Adrenal gland (tissue), 12 donors: ENCODE data around the gene WT1. TPM values are rescaled to one million over a fixed set of nuclear protein-coding genes. Genes with fewer than 3 reads are reported as not detected.

Experiments
- DNase-seq, 7 donors: peaks; one replicate each; pipeline ENCODE4 v3.0.0-alpha.2; 2019 to 2020
- H3K27ac ChIP-seq, 5 donors: fragments of 200-600 bp; sonication (generic) in 4 of 5; 1 replicate in 3 of 5; 2 replicates in 2 of 5; pipeline versions ENCODE4 v1.5.1 to v1.8.0; 2016 to 2020; ENCODE audit warnings: mild to moderate bottlenecking in 1 of 5
- H3K27me3 ChIP-seq: fragments of 200-600 bp; 2 replicates; pipeline ENCODE4 v1.8.0; 2021
- H3K36me3 ChIP-seq, 2 donors: fragments of 200-600 bp; replicated peaks in 1 of 2; 1 replicate in 1 of 2; 2 replicates in 1 of 2; pipeline versions ENCODE4 v1.5.1 to v1.8.0; 2018 to 2022
- H3K4me1 ChIP-seq, 2 donors: fragments of 200-600 bp; replicated peaks in 1 of 2; 1 replicate in 1 of 2; 2 replicates in 1 of 2; pipeline versions ENCODE4 v1.5.1 to v1.8.0; 2018 to 2021
- H3K4me3 ChIP-seq, 4 donors: fragments of 200-600 bp; sonication (generic) in 3 of 4; one replicate each; pipeline ENCODE4 v1.5.1; 2016 to 2018
- H3K9me3 ChIP-seq, 3 donors: fragments of 200-600 bp; sonication (generic) in 1 of 3; replicated peaks in 1 of 3; 1 replicate in 2 of 3; 2 replicates in 1 of 3; pipeline versions ENCODE4 v1.5.1 to v1.8.0; 2016 to 2021
- POLR2A ChIP-seq, 2 donors: fragments of 450-650 bp; IDR thresholded peaks; one replicate each; pipeline ENCODE4 v1.6.1; 2017; ENCODE audit warnings: antibody characterized with exemption in 2 of 2, mild to moderate bottlenecking in 2 of 2, moderate library complexity in 1 of 2
- WGBS, 4 donors: extraction: QIAGEN DNeasy Blood & Tissue Kit in 2 of 4; methylation state at CpG; one replicate each; pipeline versions ENCODE4 v1.1.5 to v1.1.7; 2013 to 2017; 5-methylcytosine and 5-hydroxymethylcytosine counted together
- intact Hi-C, 2 donors: fragments of 100-400 bp; cut with DNase I; formaldehyde crosslinking; loops; one replicate each; pipeline versions ENCODE4 v1.14.1 to v1.15.0; 2022 to 2023
- polyA plus RNA-seq, 3 donors: library from polyadenylated mRNA; stranded (reverse); fragments of 200-250 nt in 2 of 3; fragments of 350-450 nt in 1 of 3; fragmentation: Illumina TruSeq in 1 of 3; extraction: RNeasy Lipid Tissue Mini Kit (QIAGEN cat#74804) in 1 of 3; gene quantifications; one replicate each; pipeline ENCODE4 v1.2.3, GENCODE V29; 2013 to 2014
- total RNA-seq, 9 donors: library from RNA; depleted of rRNA in 4 of 9; stranded (reverse); fragments of >200 nt in 4 of 9; fragments of 120-200 nt in 1 of 9; fragmentation: NEBNext Ultra II Directional in 1 of 9; extraction: Animal tissue kit (Norgen Biotek cat#: 25700) in 1 of 9; gene quantifications; one replicate each; pipeline versions ENCODE4 v1.1.0 to v1.2.4, GENCODE V29; 2013 to 2023
- TF ChIP-seq, protein P1 (sequence below), 6 experiments: fragments of 450-650 bp in 4 of 6; fragments of 200-600 bp in 2 of 6; sonication (generic) in 1 of 6; IDR thresholded peaks; 1 replicate in 5 of 6; 2 replicates in 1 of 6; pipeline versions ENCODE4 v1.5.1 to v1.8.0; 2016 to 2021; ENCODE audit warnings: antibody characterized with exemption in 6 of 6, mild to moderate bottlenecking in 2 of 6, moderate library complexity in 1 of 6
- donor health status: healthy with polysubstance abuse.
- donor health status: Bipolar disorder and iron deficiency.
- donor health status: DM: yes; HTN: yes; CAD: no.
- donor health status: DM: no; HTN: no; CAD: no.
- donor health status: DM: no; HTN: no; CAD: no.
- donor health status: DM: yes; HTN: yes; CAD: no.

Gene WT1
- total and polyA plus RNA-seq, 12 donors = 0.14 to 2.8 (median 0.39) TPM; not detected in 3

DNA sequence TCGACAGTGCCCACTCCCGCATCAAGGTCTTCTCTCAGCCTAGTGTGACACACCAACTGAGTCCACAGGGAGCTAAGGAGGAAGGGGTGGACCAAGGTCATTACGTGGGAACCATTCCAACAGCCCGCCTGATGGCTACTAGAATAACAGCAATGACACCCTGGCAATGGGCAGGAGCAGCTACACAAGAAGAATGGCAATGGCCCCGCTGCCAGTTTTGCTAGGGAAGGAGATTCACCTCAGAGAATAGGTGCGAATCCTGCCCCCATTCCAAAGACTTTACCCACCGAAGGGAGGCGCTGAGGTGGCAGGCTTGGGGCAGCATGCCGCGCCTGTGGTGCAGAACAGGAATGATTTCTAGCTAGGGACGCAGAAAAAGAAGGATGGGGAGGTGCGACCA is 9.1 kb downstream of the WT1 start:
- no peaks in the 10 kb centered on the region for H3K4me1 ChIP-seq
- no peak overlapping the region for H3K4me3 ChIP-seq
- peaks cover 41% of the 10 kb centered on the region for H3K27me3 ChIP-seq
- H3K9me3 ChIP-seq = no peaks in the 10 kb centered on the region
- intact Hi-C loops = no loop called here
- TF ChIP-seq, protein P1, sequence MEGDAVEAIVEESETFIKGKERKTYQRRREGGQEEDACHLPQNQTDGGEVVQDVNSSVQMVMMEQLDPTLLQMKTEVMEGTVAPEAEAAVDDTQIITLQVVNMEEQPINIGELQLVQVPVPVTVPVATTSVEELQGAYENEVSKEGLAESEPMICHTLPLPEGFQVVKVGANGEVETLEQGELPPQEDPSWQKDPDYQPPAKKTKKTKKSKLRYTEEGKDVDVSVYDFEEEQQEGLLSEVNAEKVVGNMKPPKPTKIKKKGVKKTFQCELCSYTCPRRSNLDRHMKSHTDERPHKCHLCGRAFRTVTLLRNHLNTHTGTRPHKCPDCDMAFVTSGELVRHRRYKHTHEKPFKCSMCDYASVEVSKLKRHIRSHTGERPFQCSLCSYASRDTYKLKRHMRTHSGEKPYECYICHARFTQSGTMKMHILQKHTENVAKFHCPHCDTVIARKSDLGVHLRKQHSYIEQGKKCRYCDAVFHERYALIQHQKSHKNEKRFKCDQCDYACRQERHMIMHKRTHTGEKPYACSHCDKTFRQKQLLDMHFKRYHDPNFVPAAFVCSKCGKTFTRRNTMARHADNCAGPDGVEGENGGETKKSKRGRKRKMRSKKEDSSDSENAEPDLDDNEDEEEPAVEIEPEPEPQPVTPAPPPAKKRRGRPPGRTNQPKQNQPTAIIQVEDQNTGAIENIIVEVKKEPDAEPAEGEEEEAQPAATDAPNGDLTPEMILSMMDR (IDR thresholded peaks at IDR 0.05) = no peak
- TF ChIP-seq POLR2A (IDR thresholded peaks at IDR 0.05) = no peak
- no peaks in the 10 kb centered on the region for H3K36me3 ChIP-seq
- no peak overlapping the region for H3K27ac ChIP-seq
- DNase-seq = no peak
- 25 to 32% (median 26%) methylated on average over 12 of the region's 12 CpGs for WGBS, 4 donors

DNA sequence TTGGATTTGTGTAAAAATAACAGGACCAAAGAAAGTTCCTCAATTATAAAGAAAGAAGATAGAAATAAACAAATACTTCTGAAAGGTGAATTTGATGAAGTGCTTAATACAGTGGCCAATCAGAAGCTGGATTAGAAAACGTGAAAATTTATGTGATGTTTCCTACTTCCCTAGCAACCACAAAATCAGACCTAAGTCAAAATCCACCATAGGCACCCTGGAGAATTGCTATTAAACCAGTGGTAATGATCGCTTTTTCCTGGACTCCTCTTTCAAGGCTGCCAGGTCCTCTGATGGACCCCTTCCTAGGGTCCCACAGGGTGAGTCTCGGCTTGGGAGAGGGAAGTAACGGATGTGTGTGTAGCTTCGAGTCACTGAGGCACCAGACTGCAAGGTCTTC is 9.6 kb downstream of the WT1 start:
- WGBS, 4 donors = 30 to 48% (median 43%) methylated on average over 5 of the region's 5 CpGs
- Histone ChIP-seq H3K4me3 (no peak overlapping the region), H3K27ac (no peak overlapping the region), H3K27me3 (peaks cover 37% of the 10 kb centered on the region), H3K9me3 (no peaks in the 10 kb centered on the region), H3K4me1 (no peaks in the 10 kb centered on the region), H3K36me3 (no peaks in the 10 kb centered on the region)
- intact Hi-C loops = no loop called here
- no peak for DNase-seq
- TF ChIP-seq POLR2A (IDR thresholded peaks at IDR 0.05) = no peak
- TF ChIP-seq, protein P1 (IDR thresholded peaks at IDR 0.05) = no peak

DNA sequence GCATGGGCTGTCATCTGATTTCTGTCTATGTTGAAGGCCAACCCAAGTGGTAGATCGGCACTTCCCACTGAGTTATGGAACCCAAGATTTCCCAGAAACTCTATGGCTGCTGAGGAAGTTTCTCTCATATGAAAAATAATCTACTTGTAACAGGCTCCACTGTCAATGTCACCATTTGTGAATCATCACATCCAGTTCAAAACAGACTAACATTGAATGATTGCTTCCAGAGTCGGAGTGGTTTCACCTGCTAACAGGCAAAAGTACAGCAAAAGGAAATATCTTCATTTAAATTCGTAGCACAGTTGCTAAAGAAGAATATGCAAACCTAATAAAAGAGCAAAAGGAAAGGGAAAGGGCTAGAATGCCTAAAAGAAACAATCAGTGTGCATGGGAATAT is 12.8 kb downstream of the WT1 start:
- Histone ChIP-seq H3K27ac (no peak overlapping the region), H3K9me3 (no peaks in the 10 kb centered on the region), H3K4me1 (no peaks in the 10 kb centered on the region), H3K4me3 (no peak overlapping the region), H3K36me3 (no peaks in the 10 kb centered on the region), H3K27me3 (peaks cover 20% of the 10 kb centered on the region)
- 32 to 70% (median 49%) methylated on average over 3 of the region's 3 CpGs for WGBS, 4 donors
- TF ChIP-seq POLR2A (IDR thresholded peaks at IDR 0.05) = no peak
- TF ChIP-seq, protein P1 (IDR thresholded peaks at IDR 0.05) = no peak
- intact Hi-C loops = no loop called here
- no peak for DNase-seq

DNA sequence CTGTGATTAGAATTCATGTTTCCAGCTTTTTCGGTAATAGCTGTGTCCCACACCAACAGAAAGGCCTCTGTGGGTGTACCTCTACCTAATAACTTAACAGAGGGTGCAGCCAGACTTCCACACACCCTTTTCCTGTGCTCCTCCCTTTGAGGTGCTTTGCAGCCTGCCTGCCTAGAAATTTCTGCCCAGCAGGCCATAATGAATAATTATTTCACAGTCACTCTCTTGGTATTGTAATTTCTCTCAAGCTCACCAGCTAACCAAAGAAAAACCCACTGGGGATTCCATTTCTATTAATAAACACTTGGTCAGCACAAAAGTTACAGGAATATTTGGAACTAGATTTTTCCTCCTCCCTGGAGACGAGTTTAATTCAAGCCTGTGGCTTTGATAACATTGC is 13.3 kb downstream of the WT1 start:
- no peak for DNase-seq
- peaks cover 15% of the 10 kb centered on the region for H3K27me3 ChIP-seq
- intact Hi-C loops = no loop called here
- WGBS, 4 donors = 53 to 84% (median 62%) methylated on average over 2 of the region's 2 CpGs
- no peak overlapping the region for H3K4me3 ChIP-seq
- H3K27ac ChIP-seq = no peak overlapping the region
- no peaks in the 10 kb centered on the region for H3K4me1 ChIP-seq
- H3K36me3 ChIP-seq = no peaks in the 10 kb centered on the region
- no peaks in the 10 kb centered on the region for H3K9me3 ChIP-seq
- TF ChIP-seq, protein P1 (IDR thresholded peaks at IDR 0.05) = no peak
